ENCODE data around the gene DDB1.

DDB1 gene

DNA sequence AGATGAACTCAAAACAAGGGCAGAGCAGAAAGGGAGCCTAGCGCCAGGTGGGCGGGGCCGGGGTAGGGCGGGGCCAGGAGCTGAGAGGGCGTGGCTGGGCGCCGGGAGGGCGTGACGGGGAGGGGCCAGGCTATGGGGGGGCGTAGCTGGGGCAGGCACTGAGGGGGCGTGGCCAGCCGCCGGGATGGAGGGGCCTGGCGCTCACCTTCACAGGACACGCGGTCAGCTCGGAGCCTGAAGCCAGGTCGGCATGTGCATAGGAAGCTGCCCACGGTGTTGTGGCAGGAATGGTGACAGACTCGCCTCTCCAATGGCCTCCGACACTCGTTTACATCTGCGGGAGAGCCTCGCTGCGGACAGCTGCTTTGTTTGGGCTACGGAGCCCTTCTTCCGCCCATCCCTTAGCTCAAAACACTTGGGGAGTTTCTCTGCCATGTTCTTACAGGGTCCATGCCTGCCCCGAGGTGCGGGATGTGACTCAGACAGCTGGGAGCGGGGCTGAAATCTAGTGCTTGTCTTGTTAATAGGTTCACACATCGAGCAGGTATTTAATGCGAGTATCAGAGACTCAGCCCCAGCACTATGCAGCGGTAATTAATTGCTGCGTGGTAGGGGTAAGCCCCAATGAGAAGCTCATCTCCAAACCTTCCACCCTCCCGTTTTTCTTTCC is 51.2 kb downstream of the DDB1 start:
- H3K9me3 Mint-ChIP-seq: no peaks in the 10 kb centered on the region
- H3K27ac Mint-ChIP-seq: no peak overlapping the region
- H3K4me3 Mint-ChIP-seq: no peak overlapping the region
- peak; percentile 65 for DNase-seq
- peaks cover 70% of the 10 kb centered on the region for H3K36me3 Mint-ChIP-seq (ENCODE audit: low read depth)
- H3K4me1 Mint-ChIP-seq (ENCODE audit: low read depth): no peaks in the 10 kb centered on the region
- no peaks in the 10 kb centered on the region for H3K27me3 Mint-ChIP-seq

DNA sequence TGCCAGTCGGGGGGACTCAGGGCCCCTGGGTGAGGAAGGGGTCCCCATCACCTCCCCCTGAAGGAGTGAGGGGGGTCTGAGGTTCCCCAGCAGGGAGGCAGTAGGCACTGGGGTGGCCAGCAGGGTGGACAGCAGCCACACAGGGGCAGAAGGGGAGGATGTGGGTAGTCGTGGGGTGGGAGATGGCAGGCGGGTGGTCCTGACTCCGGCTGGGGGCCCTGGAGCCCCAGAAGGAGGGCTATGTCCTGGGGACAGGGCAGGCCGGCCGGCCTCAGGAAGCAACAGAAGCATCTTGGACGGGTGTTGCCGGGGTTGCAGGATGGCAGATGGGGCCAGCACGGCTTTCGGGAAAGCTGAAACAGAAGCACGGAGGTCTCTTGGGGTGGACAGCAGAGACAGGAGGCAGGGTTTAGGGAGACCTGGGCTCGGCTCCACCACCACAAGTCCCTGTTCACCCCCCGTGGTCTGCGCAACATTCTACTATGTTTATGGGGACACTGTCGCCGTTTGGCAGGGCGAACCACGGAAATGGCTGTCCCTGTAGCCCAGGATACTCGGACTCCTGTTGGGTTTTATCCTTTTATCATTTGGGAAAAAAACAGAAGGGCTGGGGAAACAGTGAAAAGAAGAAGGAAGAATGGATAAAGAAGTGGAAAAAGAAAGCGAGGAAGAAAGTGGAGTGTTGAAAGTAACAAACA is 51.9 kb downstream of the DDB1 start:
- Mint-ChIP-seq H3K9me3 (no peaks in the 10 kb centered on the region), H3K36me3 (ENCODE audit: low read depth) (peaks cover 66% of the 10 kb centered on the region), H3K4me3 (no peak overlapping the region), H3K27me3 (no peaks in the 10 kb centered on the region), H3K27ac (no peak overlapping the region), H3K4me1 (ENCODE audit: low read depth) (no peaks in the 10 kb centered on the region)
- no peak for DNase-seq

DNA sequence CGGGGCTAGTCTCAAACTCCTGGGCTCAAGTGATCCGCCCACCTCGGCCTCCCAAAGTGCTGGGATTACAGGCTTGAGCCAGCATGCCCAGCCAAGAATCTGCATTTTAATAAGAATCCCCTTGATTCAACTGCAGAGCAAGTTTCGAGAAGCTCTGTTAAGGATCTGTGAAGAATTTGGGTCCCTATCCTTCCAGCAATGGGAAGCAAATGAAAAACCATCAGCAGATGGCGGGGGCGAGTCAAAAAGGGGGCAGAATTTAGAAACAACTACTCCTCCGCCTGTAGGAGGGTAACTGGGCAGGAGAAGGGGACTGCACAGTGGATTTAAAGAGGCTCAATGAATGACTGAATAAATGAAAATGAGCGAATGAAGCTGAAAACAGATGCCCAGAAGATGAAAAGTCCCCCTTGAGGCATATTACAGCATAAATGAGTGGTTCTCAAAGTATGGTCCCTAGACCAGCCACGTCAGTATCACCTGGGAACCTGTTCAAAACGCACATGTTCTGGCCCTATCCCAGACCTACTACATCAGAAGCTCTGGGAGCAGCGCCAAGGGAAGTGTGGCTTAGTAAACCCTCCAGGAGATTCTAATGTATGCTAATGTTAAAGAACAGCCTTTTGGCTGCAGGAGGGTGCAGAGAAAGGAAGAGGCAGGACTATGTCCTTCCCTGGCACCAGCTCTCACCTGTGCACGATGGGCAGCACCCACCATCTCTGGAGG is 52.8 kb downstream of the DDB1 start:
- Mint-ChIP-seq H3K9me3 (no peaks in the 10 kb centered on the region), H3K27ac (no peak overlapping the region), H3K36me3 (ENCODE audit: low read depth) (peaks cover 59% of the 10 kb centered on the region), H3K4me3 (no peak overlapping the region), H3K27me3 (no peaks in the 10 kb centered on the region), H3K4me1 (ENCODE audit: low read depth) (no peaks in the 10 kb centered on the region)
- DNase-seq: no peak

DNA sequence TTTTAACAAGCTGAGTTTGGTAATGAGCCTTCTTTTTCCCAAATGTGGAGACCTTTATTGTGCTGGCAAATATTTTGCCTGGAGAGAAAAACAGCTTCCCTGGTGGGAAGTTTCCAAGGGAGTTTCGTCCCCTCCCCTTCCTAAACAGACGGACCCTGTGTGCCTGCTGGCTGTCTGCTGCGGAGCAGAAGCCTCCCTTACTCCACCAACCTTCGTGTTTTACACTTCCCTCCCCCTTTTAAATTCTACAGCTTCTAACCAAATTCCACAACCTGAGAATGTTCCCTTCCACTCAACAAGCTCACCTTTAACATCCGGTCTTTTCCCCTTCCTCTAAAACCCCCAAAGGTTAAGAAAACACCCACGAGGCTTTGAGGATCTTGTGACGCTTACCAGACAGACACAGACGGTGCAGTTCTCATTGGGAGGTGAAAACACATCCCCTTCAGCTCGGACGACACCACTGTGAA is 54.9 kb downstream of the DDB1 start:
- H3K27me3 Mint-ChIP-seq: peaks cover 2% of the 10 kb centered on the region
- H3K4me1 Mint-ChIP-seq (ENCODE audit: low read depth): no peaks in the 10 kb centered on the region
- no peaks in the 10 kb centered on the region for H3K9me3 Mint-ChIP-seq
- DNase-seq: no peak
- H3K4me3 Mint-ChIP-seq: no peak overlapping the region
- no peak overlapping the region for H3K27ac Mint-ChIP-seq
- peaks cover 57% of the 10 kb centered on the region for H3K36me3 Mint-ChIP-seq (ENCODE audit: low read depth)

DNA sequence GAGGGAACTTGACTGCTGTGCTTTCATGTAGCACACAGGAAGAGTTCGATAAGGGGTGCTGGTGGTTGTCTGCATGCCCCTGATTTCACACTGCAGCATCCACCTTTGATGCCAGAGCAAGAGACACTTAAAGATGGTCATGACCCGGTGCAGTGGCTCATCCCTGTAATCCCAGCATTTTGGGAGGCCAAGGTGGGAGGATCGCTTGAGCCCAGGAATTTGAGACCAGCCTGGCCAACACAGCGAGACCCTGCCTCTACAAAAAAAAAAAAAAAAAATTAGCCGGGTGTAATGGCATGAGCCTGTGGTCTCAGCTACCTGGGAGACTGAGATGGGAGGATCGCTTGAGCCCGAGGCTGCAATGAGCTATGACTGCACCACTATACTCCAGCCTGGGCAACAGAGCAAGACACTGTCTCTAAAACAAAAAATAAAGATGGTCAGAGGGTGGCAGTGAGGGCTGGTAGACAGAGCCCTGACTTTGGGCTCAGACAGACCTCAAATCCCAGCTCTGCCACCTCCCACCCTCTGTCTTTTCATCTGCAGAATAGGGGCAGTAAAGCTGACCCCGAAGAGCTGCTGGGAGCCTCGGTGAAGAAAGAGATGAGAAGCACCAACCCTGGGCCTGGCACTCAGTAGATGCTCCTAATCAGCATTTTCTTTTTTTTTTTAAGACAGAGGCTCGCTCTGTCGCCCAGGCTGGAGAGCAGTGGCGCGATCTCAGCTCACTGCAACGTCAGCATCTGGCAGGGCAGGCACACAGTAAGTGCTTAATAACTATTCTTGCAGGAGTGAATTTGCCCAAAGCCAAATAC is 55.5 kb downstream of the DDB1 start:
- no peaks in the 10 kb centered on the region for H3K4me1 Mint-ChIP-seq (ENCODE audit: low read depth)
- no peak overlapping the region for H3K27ac Mint-ChIP-seq
- peaks cover 2% of the 10 kb centered on the region for H3K27me3 Mint-ChIP-seq
- no peak for DNase-seq
- H3K4me3 Mint-ChIP-seq: no peak overlapping the region
- peaks cover 54% of the 10 kb centered on the region for H3K36me3 Mint-ChIP-seq (ENCODE audit: low read depth)
- no peaks in the 10 kb centered on the region for H3K9me3 Mint-ChIP-seq

DNA sequence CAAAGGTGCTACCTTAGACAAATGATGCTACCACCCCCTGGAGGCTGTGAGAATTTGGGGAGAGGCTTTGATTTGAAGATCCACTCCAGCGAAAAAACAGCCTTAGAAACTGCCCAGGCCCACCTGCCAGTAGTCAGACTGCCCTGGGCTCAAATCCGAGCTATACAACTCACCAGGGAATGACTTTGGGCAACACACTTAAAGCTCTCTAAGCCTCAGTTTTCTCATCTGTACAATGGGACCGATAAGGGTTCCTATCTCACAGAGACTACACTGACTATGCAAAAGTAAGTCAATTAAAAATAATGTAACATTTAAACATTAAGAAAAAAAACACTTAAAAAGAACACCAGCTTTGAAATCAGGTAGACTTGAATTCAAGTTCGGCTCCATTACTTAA is 57.7 kb downstream of the DDB1 start:
- peaks cover 2% of the 10 kb centered on the region for H3K27me3 Mint-ChIP-seq
- H3K27ac Mint-ChIP-seq: no peak overlapping the region
- H3K36me3 Mint-ChIP-seq (ENCODE audit: low read depth): peaks cover 40% of the 10 kb centered on the region
- no peak for DNase-seq
- H3K4me3 Mint-ChIP-seq: no peak overlapping the region
- peaks cover 2% of the 10 kb centered on the region for H3K4me1 Mint-ChIP-seq (ENCODE audit: low read depth)
- H3K9me3 Mint-ChIP-seq: no peaks in the 10 kb centered on the region

DNA sequence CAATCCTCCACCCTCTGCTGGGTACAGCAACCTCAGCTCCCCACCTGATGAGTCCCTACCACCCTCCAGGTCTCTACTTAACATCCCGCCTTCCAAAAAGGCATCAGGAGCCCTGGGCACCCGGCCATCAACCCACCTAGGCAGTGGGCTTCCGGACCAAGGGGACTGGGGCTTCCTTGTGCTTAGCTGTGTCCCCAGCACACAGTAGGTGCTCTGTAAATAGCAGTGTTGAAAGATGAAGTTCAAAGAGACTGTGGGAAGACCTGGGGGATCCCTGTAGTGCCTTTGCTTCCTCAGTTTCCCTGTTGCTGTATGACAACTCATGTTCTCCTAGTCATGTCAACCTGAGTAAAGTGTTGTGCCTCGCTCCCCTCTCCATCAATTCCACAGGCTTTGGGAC is 58.8 kb downstream of the DDB1 start:
- Mint-ChIP-seq H3K4me1 (ENCODE audit: low read depth) (peaks cover 2% of the 10 kb centered on the region), H3K4me3 (no peak overlapping the region), H3K27me3 (peaks cover 2% of the 10 kb centered on the region), H3K36me3 (ENCODE audit: low read depth) (peaks cover 33% of the 10 kb centered on the region), H3K9me3 (no peaks in the 10 kb centered on the region), H3K27ac (no peak overlapping the region)
- no peak for DNase-seq

DNA sequence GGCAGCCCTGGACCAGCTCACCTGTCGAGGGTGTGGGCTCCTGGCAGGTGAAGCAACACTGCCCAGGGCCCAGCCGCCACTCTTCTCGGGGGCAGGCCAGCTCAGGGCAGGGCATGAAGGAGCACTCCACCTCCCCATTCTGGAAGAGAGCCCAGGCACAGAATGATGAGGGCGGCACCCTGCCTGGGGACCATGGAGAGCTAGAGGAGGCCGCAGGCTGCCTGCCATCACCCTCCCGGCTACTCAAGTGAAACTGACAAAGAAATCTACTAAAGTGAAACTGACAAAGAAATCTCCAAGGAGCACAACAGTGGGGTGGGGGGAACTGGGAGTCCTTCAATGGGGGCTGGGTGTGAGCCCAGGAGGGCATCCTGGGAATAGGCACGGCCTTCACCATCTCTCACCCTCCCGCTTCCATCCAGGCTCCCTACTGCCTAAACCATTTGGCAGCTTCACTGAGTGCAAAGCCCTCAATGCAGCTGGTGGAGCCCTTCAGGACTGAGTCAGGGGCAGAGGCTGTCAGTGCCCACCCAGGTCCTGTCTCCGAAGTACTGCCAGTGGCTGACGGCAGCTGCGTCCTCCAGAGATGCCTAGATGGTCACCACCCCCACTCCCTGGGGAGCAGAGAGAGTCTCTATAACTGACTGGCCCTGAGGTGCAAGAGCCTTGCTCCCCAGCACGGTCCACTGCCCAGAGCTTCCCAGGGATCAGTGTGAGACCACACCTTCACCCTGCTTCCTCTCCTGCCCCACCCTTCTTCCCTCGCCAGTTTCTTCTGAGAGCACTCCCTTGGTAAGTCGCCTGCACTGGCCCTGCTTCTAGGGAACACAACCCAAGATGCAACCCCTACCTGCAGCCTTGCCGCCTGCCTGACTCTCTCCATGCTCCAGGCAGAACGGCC is 59.5 kb downstream of the DDB1 start:
- Mint-ChIP-seq H3K36me3 (ENCODE audit: low read depth) (peaks cover 29% of the 10 kb centered on the region), H3K4me3 (no peak overlapping the region), H3K4me1 (ENCODE audit: low read depth) (peaks cover 2% of the 10 kb centered on the region), H3K9me3 (no peaks in the 10 kb centered on the region), H3K27me3 (peaks cover 2% of the 10 kb centered on the region), H3K27ac (no peak overlapping the region)
- DNase-seq: no peak

DNA sequence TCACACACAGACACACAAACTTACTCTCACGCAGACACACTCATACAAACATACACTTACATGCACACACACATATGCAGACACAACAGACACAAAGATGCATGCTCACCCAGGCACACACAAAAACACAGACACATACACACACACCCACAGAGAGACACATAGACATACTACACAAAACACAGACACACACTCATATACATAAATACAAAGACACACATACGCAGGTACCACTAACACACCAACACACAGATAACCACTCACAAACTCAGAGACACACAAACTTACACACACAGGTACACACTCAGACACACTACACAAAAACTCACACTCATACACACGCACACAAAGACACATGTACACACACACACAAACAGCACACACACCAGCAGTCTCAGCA is 60.2 kb downstream of the DDB1 start:
- Mint-ChIP-seq H3K9me3 (no peaks in the 10 kb centered on the region), H3K27ac (no peak overlapping the region), H3K36me3 (ENCODE audit: low read depth) (peaks cover 22% of the 10 kb centered on the region), H3K27me3 (peaks cover 2% of the 10 kb centered on the region), H3K4me3 (no peak overlapping the region), H3K4me1 (ENCODE audit: low read depth) (peaks cover 2% of the 10 kb centered on the region)
- no peak for DNase-seq

DNA sequence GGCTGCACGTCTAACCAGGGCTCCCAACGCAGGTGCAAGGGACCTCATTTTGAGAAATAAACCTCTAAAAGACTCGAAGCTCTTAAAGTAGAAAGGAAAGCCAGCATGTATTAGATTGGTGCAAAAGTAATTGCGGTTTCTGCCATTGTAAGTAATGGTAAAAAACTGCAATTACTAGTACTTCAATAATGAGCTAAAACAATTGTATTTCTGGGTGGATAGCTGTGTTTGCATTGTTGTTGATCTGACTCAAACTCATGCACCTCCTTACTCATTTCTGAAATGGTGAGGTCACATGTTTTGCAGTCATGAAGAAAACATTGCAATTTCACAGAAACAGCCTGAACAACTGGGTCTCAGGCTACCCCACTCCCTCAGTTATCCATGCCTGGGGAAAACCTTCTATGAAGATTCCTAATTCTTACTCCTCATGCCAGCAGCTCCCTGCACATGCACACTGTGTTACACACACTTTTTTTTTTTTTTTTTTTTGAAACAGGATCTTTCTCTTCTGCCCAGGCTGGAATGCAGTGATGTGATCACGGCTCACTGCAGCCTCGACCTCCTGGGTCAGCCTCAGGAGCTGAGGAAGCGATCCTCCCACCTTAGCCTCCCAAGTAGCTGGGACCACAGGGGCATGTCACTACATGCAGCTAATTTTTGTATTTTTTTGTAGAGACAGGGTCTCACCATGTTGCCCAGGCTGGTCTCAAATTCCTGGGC is 62.4 kb downstream of the DDB1 start:
- Mint-ChIP-seq H3K4me3 (no peak overlapping the region), H3K9me3 (no peaks in the 10 kb centered on the region), H3K27me3 (peaks cover 2% of the 10 kb centered on the region), H3K4me1 (ENCODE audit: low read depth) (peaks cover 2% of the 10 kb centered on the region), H3K27ac (no peak overlapping the region), H3K36me3 (ENCODE audit: low read depth) (peaks cover 17% of the 10 kb centered on the region)
- no peak for DNase-seq

DNA sequence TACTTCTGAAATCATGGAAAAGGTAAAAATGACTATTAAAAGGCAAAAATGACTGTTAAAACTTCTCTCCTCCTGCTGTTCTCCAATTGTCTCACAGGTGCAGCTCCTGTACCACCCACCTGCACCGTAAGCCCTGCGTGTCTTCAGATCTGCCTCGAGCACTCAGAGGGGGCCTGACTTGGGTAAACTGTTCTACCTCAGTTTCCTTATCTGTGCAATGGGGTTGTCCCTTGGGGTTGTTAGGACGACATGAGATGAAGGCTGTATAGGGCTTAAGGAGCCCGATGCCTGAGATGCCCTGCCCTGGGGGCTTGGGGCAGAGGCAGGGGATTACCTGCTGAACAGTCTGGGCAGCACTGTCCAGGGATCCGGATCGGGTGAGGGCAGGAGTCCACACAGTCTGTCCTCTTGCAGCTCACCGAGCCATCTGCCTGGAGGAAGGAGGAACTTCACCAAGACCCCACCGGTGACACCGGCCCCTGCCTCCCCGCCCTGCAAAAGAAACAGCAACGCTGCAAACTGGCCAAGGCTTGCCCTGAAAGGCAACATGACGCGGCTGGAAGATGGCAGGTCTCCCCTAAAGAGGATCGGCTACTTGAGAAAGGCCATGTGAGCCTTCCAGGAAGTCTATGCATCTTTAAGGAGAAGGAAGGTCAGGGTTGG is 64.2 kb downstream of the DDB1 start:
- no peak overlapping the region for H3K4me3 Mint-ChIP-seq
- H3K36me3 Mint-ChIP-seq (ENCODE audit: low read depth): peaks cover 13% of the 10 kb centered on the region
- H3K9me3 Mint-ChIP-seq: no peaks in the 10 kb centered on the region
- H3K27ac Mint-ChIP-seq: no peak overlapping the region
- peaks cover 2% of the 10 kb centered on the region for H3K4me1 Mint-ChIP-seq (ENCODE audit: low read depth)
- no peak for DNase-seq
- H3K27me3 Mint-ChIP-seq: no peaks in the 10 kb centered on the region

DNA sequence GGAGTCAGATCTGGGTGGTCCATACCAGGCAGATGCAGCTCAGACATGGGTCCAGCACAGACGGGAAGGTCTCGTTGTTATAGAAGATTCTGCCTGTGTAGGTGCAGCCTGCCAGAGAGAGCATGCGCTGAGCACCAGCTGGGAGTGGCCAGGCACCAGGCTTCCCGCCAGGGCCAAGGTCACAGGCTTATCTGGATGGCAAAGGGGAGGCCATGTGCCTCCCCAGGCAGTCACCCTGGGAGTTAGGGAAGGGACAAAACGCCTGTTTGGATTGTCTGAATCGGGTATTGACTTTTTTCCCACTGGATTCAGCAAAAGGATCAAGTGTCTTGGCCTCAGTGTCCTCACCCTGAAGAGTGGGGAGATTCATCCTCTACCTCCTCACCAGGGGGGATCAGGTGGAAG is 65.5 kb downstream of the DDB1 start:
- Mint-ChIP-seq H3K36me3 (ENCODE audit: low read depth) (peaks cover 17% of the 10 kb centered on the region), H3K9me3 (no peaks in the 10 kb centered on the region), H3K4me3 (no peak overlapping the region), H3K27ac (no peak overlapping the region), H3K4me1 (ENCODE audit: low read depth) (peaks cover 2% of the 10 kb centered on the region), H3K27me3 (no peaks in the 10 kb centered on the region)
- no peak for DNase-seq

DNA sequence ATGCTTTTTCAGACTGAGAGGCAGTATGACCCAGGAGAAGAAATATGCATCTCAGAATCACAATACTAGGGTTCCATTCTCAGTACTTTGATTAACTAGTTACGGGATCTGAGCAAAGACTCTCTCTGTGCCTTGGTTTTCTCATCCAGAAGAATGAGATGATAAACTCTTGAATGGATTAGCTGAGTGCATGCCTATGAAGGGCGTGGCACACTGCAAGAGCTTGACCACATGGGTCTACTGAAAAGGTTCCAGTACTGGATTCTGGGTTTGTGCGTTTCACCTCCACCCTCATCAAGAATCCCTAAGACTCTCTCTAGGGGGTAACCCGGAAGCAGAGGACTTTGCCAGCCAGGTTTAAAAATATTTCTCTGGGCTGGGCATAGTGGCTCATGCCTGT is 66.3 kb downstream of the DDB1 start:
- no peaks in the 10 kb centered on the region for H3K27me3 Mint-ChIP-seq
- no peak for DNase-seq
- H3K27ac Mint-ChIP-seq: no peak overlapping the region
- H3K9me3 Mint-ChIP-seq: no peaks in the 10 kb centered on the region
- peaks cover 2% of the 10 kb centered on the region for H3K4me1 Mint-ChIP-seq (ENCODE audit: low read depth)
- no peak overlapping the region for H3K4me3 Mint-ChIP-seq
- H3K36me3 Mint-ChIP-seq (ENCODE audit: low read depth): peaks cover 17% of the 10 kb centered on the region
